Measurements from ENCODE around the gene ERC2. TPM values are rescaled to one million over a fixed set of nuclear protein-coding genes. Genes with fewer than 3 reads are reported as not detected.

ERC2 gene
- total RNA-seq, 1 donor from 2014 or later: 7.4 TPM

DNA sequence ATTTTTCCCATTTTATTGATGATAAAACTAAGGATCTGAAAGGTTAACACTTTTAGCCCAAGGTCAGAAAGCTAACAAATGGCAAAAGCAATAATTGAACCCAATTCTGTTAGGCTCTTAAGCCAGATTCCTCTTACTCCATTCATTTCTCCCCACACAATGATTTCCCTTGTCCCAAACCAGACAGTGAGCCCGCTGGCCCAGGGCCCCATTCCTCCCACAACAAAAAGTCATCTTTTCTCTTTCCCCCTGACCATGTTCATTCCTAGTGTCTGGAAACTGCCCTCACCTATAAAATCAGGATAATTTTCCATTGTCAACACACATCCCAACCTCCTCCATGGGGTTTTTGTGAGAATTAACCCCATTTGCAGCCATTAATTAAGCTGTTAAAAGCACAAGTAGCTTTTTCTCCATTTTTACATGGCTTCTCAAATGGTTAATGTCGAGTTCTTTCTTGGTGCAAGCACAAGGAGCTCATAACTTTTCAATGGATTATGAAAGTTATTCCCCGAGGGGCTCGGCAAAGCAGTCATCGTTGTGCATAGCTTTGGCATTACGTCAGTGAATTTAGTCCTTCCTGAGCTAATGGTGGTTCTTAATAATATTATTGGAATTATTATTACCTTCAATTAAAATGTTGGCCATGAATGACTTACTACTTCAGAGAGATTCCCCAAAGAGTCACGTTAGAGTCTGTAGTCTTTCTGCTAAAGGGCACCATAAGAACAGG lies 830.2 kb downstream of the ERC2 start:
- Mint-ChIP-seq H3K36me3 (ENCODE audit: low read depth, unreplicated experiment) (no peaks in the 10 kb centered on the region), H3K4me1 (ENCODE audit: low read depth, unreplicated experiment) (peaks cover 12% of the 10 kb centered on the region), H3K4me3 (ENCODE audit: unreplicated experiment) (no peak overlapping the region), H3K27me3 (ENCODE audit: low read depth, unreplicated experiment) (no peaks in the 10 kb centered on the region), H3K27ac (ENCODE audit: unreplicated experiment) (no peak overlapping the region), H3K9me3 (ENCODE audit: unreplicated experiment) (peaks cover 2% of the 10 kb centered on the region)
- no peak overlapping the region for H3K4me3 ChIP-seq (ENCODE audit: insufficient read depth, low read depth, low read length)
- no peak overlapping the region for H3K9ac ChIP-seq (ENCODE audit: low read length)
- no peak for FAIRE-seq
- no peaks in the 10 kb centered on the region for H3K79me2 ChIP-seq (ENCODE audit: insufficient read depth, low read length)
- no peak overlapping the region for H3K4me2 ChIP-seq (ENCODE audit: low read length)
- H3K9me3 ChIP-seq (ENCODE audit: insufficient read depth, low read depth, low read length): no peaks in the 10 kb centered on the region
- DNase-seq (ENCODE audit: low read depth): no peak
- no peak overlapping the region for H2AFZ ChIP-seq (ENCODE audit: low read depth, low read length)
- H3K4me1 ChIP-seq (ENCODE audit: insufficient read depth, low read length): no peaks in the 10 kb centered on the region
- TF ChIP-seq CTCF (IDR thresholded peaks at IDR 0.05; ENCODE audit: insufficient read depth, low read depth, low read length) (no peak), EZH2 (IDR thresholded peaks at IDR 0.05; ENCODE audit: insufficient read depth, low read length) (no peak)
- no peaks in the 10 kb centered on the region for H4K20me1 ChIP-seq (ENCODE audit: insufficient read depth, low read length)
- H3K27me3 ChIP-seq (ENCODE audit: insufficient read depth, low read length): no peaks in the 10 kb centered on the region
- no peaks in the 10 kb centered on the region for H3K36me3 ChIP-seq (ENCODE audit: insufficient read depth, low read length)
- no peak overlapping the region for H3K27ac ChIP-seq (ENCODE audit: low read depth, low read length)

GRCh38 chr3:55636300-55637195 lies 831.7 kb downstream of the ERC2 start:
- H3K27ac ChIP-seq (ENCODE audit: low read depth, low read length): no peak overlapping the region
- no peaks in the 10 kb centered on the region for H3K79me2 ChIP-seq (ENCODE audit: insufficient read depth, low read length)
- Mint-ChIP-seq H3K36me3 (ENCODE audit: low read depth, unreplicated experiment) (no peaks in the 10 kb centered on the region), H3K9me3 (ENCODE audit: unreplicated experiment) (peaks cover 2% of the 10 kb centered on the region), H3K4me1 (ENCODE audit: low read depth, unreplicated experiment) (peaks cover 12% of the 10 kb centered on the region), H3K27me3 (ENCODE audit: low read depth, unreplicated experiment) (no peaks in the 10 kb centered on the region), H3K27ac (ENCODE audit: unreplicated experiment) (no peak overlapping the region), H3K4me3 (ENCODE audit: unreplicated experiment) (no peak overlapping the region)
- H3K36me3 ChIP-seq (ENCODE audit: insufficient read depth, low read length): no peaks in the 10 kb centered on the region
- no peaks in the 10 kb centered on the region for H3K4me1 ChIP-seq (ENCODE audit: insufficient read depth, low read length)
- H3K9ac ChIP-seq (ENCODE audit: low read length): no peak overlapping the region
- TF ChIP-seq EZH2 (IDR thresholded peaks at IDR 0.05; ENCODE audit: insufficient read depth, low read length) (no peak), CTCF (IDR thresholded peaks at IDR 0.05; ENCODE audit: insufficient read depth, low read depth, low read length) (no peak)
- no peak overlapping the region for H2AFZ ChIP-seq (ENCODE audit: low read depth, low read length)
- no peaks in the 10 kb centered on the region for H3K27me3 ChIP-seq (ENCODE audit: insufficient read depth, low read length)
- H4K20me1 ChIP-seq (ENCODE audit: insufficient read depth, low read length): no peaks in the 10 kb centered on the region
- FAIRE-seq (no peak), DNase-seq (ENCODE audit: low read depth) (no peak)
- no peaks in the 10 kb centered on the region for H3K9me3 ChIP-seq (ENCODE audit: insufficient read depth, low read depth, low read length)
- no peak overlapping the region for H3K4me3 ChIP-seq (ENCODE audit: insufficient read depth, low read depth, low read length)
- H3K4me2 ChIP-seq (ENCODE audit: low read length): no peak overlapping the region

Measured in astrocyte (in vitro differentiated cells and primary cell).